ENCODE measurements around the gene FRAS1. TPM values are rescaled to one million over a fixed set of nuclear protein-coding genes. Genes with fewer than 3 reads are reported as not detected.

FRAS1 gene
- total RNA-seq, 2 experiments from 2014 or later, result 0.05 to 0.22 TPM

GRCh38 chr4:78553043-78553396, 495.9 kb downstream of the FRAS1 start:
- Mint-ChIP-seq H3K36me3 (ENCODE audit: low read depth) (no peaks in the 10 kb centered on the region), H3K27ac (no peak overlapping the region), H3K4me3 (no peak overlapping the region), H3K4me1 (ENCODE audit: low read depth) (peaks cover 8% of the 10 kb centered on the region), H3K9me3 (no peaks in the 10 kb centered on the region), H3K27me3 (peaks cover 33% of the 10 kb centered on the region)
- DNase-seq (no peak), ATAC-seq (no peak)
- POLR2A ChIA-PET, result no interaction called here
- CTCF ChIA-PET, result no interaction called here
- intact Hi-C loops (cut with micrococcal nuclease), result no loop called here
- no peak for TF ChIP-seq CTCF (IDR thresholded peaks at IDR 0.05)

GRCh38 chr4:78553529-78554060, 496.5 kb downstream of the FRAS1 start:
- DNase-seq (no peak), ATAC-seq (no peak)
- H3K9me3 Mint-ChIP-seq, result no peaks in the 10 kb centered on the region
- no peak for TF ChIP-seq CTCF (IDR thresholded peaks at IDR 0.05)
- H3K4me3 Mint-ChIP-seq, result no peak overlapping the region
- intact Hi-C loops (cut with micrococcal nuclease), result no loop called here
- ChIA-PET POLR2A (no interaction called here), CTCF (no interaction called here)
- H3K27me3 Mint-ChIP-seq, result peaks cover 33% of the 10 kb centered on the region
- peaks cover 8% of the 10 kb centered on the region for H3K4me1 Mint-ChIP-seq (ENCODE audit: low read depth)
- H3K36me3 Mint-ChIP-seq (ENCODE audit: low read depth), result no peaks in the 10 kb centered on the region
- H3K27ac Mint-ChIP-seq, result no peak overlapping the region

GRCh38 chr4:78556665-78557064, 499.5 kb downstream of the FRAS1 start:
- no peak for TF ChIP-seq CTCF (IDR thresholded peaks at IDR 0.05)
- H3K9me3 Mint-ChIP-seq, result no peaks in the 10 kb centered on the region
- H3K4me1 Mint-ChIP-seq (ENCODE audit: low read depth), result peaks cover 5% of the 10 kb centered on the region
- ATAC-seq, result no peak
- H3K36me3 Mint-ChIP-seq (ENCODE audit: low read depth), result no peaks in the 10 kb centered on the region
- intact Hi-C loops (cut with micrococcal nuclease), result no loop called here
- H3K27me3 Mint-ChIP-seq, result peaks cover 13% of the 10 kb centered on the region
- ChIA-PET POLR2A (no interaction called here), CTCF (no interaction called here)
- H3K27ac Mint-ChIP-seq, result no peak overlapping the region
- H3K4me3 Mint-ChIP-seq, result no peak overlapping the region
- DNase-seq, result no peak

GRCh38 chr4:78557841-78558240, 500.7 kb downstream of the FRAS1 start:
- Mint-ChIP-seq H3K27ac (no peak overlapping the region), H3K27me3 (peaks cover 8% of the 10 kb centered on the region), H3K9me3 (no peaks in the 10 kb centered on the region), H3K4me3 (no peak overlapping the region), H3K36me3 (ENCODE audit: low read depth) (no peaks in the 10 kb centered on the region), H3K4me1 (ENCODE audit: low read depth) (no peaks in the 10 kb centered on the region)
- DNase-seq, result no peak
- ChIA-PET CTCF (no interaction called here), POLR2A (no interaction called here)
- intact Hi-C loops (cut with micrococcal nuclease), result no loop called here
- no peak for ATAC-seq
- no peak for TF ChIP-seq CTCF (IDR thresholded peaks at IDR 0.05)

GRCh38 chr4:78558410-78558809, 501.3 kb downstream of the FRAS1 start:
- POLR2A ChIA-PET, result no interaction called here
- peaks cover 4% of the 10 kb centered on the region for H3K27me3 Mint-ChIP-seq
- CTCF ChIA-PET, result interaction anchor here (0.8 kb wide), 1 partner anchor 33 kb away, joined by 3 read pairs; no protein-coding TSS in a partner anchor
- TF ChIP-seq CTCF (IDR thresholded peaks at IDR 0.05), result no peak
- H3K4me1 Mint-ChIP-seq (ENCODE audit: low read depth), result no peaks in the 10 kb centered on the region
- no peaks in the 10 kb centered on the region for H3K36me3 Mint-ChIP-seq (ENCODE audit: low read depth)
- no peak overlapping the region for H3K27ac Mint-ChIP-seq
- H3K9me3 Mint-ChIP-seq, result no peaks in the 10 kb centered on the region
- no peak for ATAC-seq
- no peak for DNase-seq
- H3K4me3 Mint-ChIP-seq, result no peak overlapping the region
- intact Hi-C loops (cut with micrococcal nuclease), result no loop called here

Measured in activated CD8-positive, alpha-beta T cell treated with anti-CD3 and anti-CD28 coated beads for 36 hours (primary cell).